IPS-18c (cell line): ENCODE data around the gene MYO1E.
"Not testable (repeated sequence)": the region's sequence is repeated elsewhere in the genome, so short reads cannot be mapped to it uniquely, and the experiment has no call there.

Source experiments
- H3K4me3 ChIP-seq: 2 replicates; pipeline ENCODE4 v1.7.0; 2013; ENCODE audit warnings: low read depth, mild to moderate bottlenecking, low read length, moderate library complexity; ENCODE audit not compliant: insufficient read depth
- H3K9me3 ChIP-seq: one replicate; pipeline ENCODE4 v1.6.1; 2013; ENCODE audit warnings: mild to moderate bottlenecking, low read length, moderate library complexity; ENCODE audit not compliant: control insufficient read depth, insufficient read depth

MYO1E gene

GRCh38 chr15:59364248-59364647 is 8.4 kb downstream of the MYO1E start:
- Histone ChIP-seq H3K9me3 (no peaks in the 10 kb centered on the region), H3K4me3 (no peak overlapping the region)

GRCh38 chr15:59362331-59362730 is 10.3 kb downstream of the MYO1E start:
- Histone ChIP-seq H3K4me3 (no peak overlapping the region), H3K9me3 (no peaks in the 10 kb centered on the region)

GRCh38 chr15:59360896-59361295 is 11.8 kb downstream of the MYO1E start:
- Histone ChIP-seq H3K4me3 (no peak overlapping the region), H3K9me3 (no peaks in the 10 kb centered on the region)

- no peaks in the 10 kb centered on the region for H3K9me3 ChIP-seq
These were observed 12.4 kb downstream of the MYO1E start for GRCh38 chr15:59360305-59360704.

GRCh38 chr15:59355730-59356129 is 16.9 kb downstream of the MYO1E start:
- no peak overlapping the region; the same call in 1 of the 2 replicates for H3K4me3 ChIP-seq
- no peaks in the 10 kb centered on the region for H3K9me3 ChIP-seq

More at GRCh38 chr15:59360305-59360704, 12.4 kb downstream of the MYO1E start:
- no peak overlapping the region for H3K4me3 ChIP-seq

GRCh38 chr15:59354417-59355031 is 18.1 kb downstream of the MYO1E start:
- H3K4me3 ChIP-seq = no peak overlapping the region; the same call in 1 of the 2 replicates
- H3K9me3 ChIP-seq = no peaks in the 10 kb centered on the region

GRCh38 chr15:59353994-59354416 is 18.7 kb downstream of the MYO1E start:
- H3K9me3 ChIP-seq = no peaks in the 10 kb centered on the region
- no peak overlapping the region; the same call in 1 of the 2 replicates for H3K4me3 ChIP-seq

- no peaks in the 10 kb centered on the region for H3K9me3 ChIP-seq
- no peak overlapping the region for H3K4me3 ChIP-seq
These were observed 20.0 kb downstream of the MYO1E start for GRCh38 chr15:59352683-59353082.

GRCh38 chr15:59352189-59352588 is 20.5 kb downstream of the MYO1E start:
- Histone ChIP-seq H3K4me3 (no peak overlapping the region), H3K9me3 (no peaks in the 10 kb centered on the region)

GRCh38 chr15:59350421-59350732 is 22.3 kb downstream of the MYO1E start:
- Histone ChIP-seq H3K4me3 (no peak overlapping the region), H3K9me3 (no peaks in the 10 kb centered on the region)

- no peak overlapping the region for H3K4me3 ChIP-seq
- no peaks in the 10 kb centered on the region for H3K9me3 ChIP-seq
These were observed 22.8 kb downstream of the MYO1E start for GRCh38 chr15:59349680-59350420.

GRCh38 chr15:59347915-59348314 is 24.8 kb downstream of the MYO1E start:
- Histone ChIP-seq H3K4me3 (no peak overlapping the region), H3K9me3 (no peaks in the 10 kb centered on the region)

- Histone ChIP-seq H3K9me3 (no peaks in the 10 kb centered on the region), H3K4me3 (no peak overlapping the region)
These were observed 25.7 kb downstream of the MYO1E start for GRCh38 chr15:59346951-59347350.

- Histone ChIP-seq H3K4me3 (no peak overlapping the region), H3K9me3 (no peaks in the 10 kb centered on the region)
These were observed 27.3 kb downstream of the MYO1E start for GRCh38 chr15:59345326-59345725.

- H3K9me3 ChIP-seq = no peaks in the 10 kb centered on the region
- H3K4me3 ChIP-seq = no peak overlapping the region
These were observed 28.4 kb downstream of the MYO1E start for GRCh38 chr15:59344311-59344710.

- H3K9me3 ChIP-seq = no peaks in the 10 kb centered on the region
- no peak overlapping the region for H3K4me3 ChIP-seq
These were observed 32.3 kb downstream of the MYO1E start for GRCh38 chr15:59340325-59340724.

GRCh38 chr15:59339252-59339672 is 33.4 kb downstream of the MYO1E start:
- no peak overlapping the region for H3K4me3 ChIP-seq
- H3K9me3 ChIP-seq = no peaks in the 10 kb centered on the region

- Histone ChIP-seq H3K4me3 (no peak overlapping the region), H3K9me3 (no peaks in the 10 kb centered on the region)
These were observed 34.3 kb downstream of the MYO1E start for GRCh38 chr15:59338414-59338813.

- H3K4me3 ChIP-seq, H3K9me3 ChIP-seq: not testable (repeated sequence)
These were observed 35.9 kb downstream of the MYO1E start for GRCh38 chr15:59336725-59337124.
